ENCODE measurements around the gene RPH3AL.

Gene RPH3AL

DNA sequence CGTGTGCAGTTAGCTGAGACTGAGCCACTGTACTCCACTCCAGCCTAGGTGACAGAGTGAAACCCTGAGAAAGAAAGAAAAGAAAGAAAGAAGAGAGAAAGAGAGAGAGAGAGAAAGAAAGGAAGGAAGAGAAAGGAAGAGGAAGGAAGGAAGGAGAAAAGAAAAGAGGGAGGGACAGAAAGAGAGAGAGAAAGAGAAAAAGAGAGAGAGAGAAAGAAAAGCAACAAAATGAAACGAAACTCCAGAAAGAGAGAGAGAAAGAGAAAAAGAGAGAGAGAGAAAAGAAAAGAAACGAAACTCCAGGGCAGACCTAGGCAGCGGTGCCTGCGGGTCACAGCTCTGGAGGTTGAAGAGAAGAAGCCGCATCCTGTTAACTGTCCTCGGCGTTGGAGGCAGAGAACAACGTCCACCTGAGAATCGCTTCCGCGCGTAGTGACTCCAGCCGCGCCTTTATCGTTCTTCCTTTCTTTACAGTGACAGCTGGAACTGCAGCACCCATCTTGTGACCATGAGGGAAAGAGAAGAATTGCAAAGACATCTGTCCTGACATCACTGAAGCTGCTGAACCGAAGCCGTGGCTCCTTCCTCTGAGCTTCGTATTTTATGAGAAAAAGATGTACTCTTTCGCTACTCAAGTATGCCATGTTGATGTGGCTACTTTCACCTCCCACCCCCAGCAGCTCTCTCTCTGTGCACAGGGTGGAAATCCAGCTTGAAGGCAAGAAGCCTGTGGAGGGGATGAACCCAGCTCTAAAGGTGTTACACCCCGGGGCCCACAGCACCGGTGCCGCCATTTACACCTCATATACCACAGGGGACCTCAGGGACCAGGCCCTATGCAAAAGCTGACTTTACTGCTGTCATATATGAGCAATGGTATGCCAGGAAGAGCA is 114.3 kb downstream of the RPH3AL start:
- DNase-seq (ENCODE audit: low read depth in 2 of 2): no peak

GRCh38 chr17:237406-237955 is 115.1 kb downstream of the RPH3AL start:
- DNase-seq (ENCODE audit: low read depth in 2 of 2): no peak

- no peak for DNase-seq (ENCODE audit: low read depth in 2 of 2)
These were observed 115.8 kb downstream of the RPH3AL start for GRCh38 chr17:236641-237405.

DNA sequence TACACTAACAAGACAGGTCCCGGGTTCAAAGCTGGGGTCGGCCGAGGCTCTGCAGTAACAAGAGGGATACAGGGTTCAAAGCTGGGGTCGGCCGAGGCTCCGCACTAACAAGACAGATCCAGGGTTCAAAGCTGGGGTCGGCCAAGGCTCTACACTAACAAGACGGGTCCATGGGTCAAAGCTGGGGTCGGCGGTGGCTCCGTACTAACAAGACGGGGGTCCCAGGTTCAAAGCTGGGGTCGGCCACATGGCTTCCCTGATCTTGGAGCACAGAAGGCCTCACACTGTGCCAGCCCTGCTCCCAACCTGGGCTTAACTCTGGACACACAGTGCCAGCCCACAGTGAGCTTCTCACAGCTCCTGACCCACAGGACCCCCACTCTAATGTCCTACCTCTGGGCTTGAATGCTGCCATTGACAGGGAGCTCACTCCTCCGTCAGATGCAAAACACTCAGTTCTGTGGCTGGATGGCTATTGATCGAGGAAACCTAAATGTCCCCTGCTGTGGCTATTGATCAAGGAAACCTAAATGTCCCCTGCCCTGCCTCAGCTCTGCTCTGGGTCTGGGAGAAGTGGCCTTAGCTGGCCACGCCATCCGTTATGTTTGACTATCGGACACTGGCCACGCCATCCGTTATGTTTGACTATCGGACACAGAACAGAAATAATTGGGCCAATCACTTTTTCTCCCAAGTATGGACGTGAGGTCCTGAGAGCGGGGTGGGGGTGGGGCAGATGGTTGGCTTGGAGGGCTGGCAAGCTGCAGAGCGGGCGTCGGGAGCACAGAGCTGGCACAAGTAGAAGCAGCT is 116.6 kb downstream of the RPH3AL start:
- no peak for DNase-seq (ENCODE audit: low read depth in 2 of 2)

DNA sequence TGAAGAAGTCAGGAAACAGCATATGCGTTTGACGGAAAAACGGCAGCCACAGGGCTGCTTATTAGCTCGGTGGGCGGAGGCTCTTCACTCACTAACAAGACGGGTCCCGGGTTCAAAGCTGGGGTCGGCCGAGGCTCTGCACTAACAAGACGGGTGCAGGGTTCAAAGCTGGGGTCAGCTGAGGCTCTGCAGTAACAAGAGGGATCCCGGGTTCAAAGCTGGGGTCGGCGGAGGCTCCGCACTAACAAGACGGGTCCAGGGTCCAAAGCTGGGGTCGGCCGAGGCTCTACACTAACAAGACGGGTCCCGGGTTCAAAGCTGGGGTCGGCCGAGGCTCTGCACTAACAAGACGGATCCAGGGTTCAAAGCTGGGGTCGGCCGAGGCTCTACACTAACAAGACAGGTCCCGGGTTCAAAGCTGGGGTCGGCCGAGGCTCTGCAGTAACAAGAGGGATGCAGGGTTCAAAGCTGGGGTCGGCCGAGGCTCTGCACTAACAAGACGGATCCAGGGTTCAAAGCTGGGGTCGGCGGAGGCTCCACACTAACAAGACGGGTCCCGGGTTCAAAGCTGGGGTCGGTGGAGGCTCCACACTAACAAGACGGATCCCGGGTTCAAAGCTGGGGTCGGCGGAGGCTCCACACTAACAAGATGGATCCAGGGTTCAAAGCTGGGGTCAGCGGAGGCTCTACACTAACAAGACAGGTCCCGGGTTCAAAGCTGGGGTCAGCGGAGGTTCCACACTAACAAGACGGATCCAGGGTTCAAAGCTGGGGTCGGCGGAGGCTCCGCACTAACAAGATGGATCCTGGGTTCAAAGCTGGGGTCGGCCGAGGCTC is 117.4 kb downstream of the RPH3AL start:
- DNase-seq (ENCODE audit: low read depth in 2 of 2): peak in 1 of 2 experiments; percentile 5

DNA sequence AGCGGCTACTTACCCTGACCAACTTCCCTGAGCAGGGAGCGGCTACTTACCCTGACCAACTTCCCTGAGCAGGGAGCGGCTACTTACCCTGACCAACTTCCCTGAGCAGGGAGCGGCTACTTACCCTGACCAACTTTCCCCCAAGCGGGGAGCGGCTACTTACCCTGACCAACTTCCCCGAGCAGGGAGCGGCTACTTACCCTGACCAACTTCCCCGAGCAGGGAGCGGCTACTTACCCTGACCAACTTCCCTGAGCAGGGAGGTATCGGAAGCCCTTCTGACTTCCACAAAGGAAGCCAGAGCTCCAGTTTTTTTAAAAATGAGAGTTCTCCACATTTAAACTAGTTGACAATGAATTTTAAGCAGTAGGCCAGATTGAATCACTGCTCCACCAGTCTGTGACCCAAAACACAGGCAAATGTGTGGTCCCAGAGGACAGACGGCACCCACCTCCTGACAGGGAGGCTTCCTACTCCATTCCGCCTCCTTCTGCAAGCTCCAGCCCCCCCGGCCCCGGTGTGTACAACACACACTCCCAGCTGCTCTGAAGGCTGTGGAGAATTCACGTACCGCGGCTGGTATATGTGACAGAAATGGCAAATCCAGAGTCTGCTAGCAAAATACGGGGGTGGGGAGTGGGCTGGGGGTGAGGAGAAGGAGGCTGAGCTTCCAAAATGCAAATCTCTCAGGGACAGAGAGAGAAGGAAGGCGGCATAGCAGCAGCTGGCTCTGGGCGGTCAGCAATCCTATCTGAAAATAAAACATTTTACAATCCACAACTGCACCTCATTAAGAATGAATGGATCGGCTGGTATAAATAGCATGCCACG is 118.2 kb downstream of the RPH3AL start:
- peak in 1 of 2 experiments; percentile 14 for DNase-seq (ENCODE audit: low read depth in 2 of 2)

GRCh38 chr17:233473-233941 is 119.1 kb downstream of the RPH3AL start:
- DNase-seq (ENCODE audit: low read depth in 2 of 2): no peak

DNA sequence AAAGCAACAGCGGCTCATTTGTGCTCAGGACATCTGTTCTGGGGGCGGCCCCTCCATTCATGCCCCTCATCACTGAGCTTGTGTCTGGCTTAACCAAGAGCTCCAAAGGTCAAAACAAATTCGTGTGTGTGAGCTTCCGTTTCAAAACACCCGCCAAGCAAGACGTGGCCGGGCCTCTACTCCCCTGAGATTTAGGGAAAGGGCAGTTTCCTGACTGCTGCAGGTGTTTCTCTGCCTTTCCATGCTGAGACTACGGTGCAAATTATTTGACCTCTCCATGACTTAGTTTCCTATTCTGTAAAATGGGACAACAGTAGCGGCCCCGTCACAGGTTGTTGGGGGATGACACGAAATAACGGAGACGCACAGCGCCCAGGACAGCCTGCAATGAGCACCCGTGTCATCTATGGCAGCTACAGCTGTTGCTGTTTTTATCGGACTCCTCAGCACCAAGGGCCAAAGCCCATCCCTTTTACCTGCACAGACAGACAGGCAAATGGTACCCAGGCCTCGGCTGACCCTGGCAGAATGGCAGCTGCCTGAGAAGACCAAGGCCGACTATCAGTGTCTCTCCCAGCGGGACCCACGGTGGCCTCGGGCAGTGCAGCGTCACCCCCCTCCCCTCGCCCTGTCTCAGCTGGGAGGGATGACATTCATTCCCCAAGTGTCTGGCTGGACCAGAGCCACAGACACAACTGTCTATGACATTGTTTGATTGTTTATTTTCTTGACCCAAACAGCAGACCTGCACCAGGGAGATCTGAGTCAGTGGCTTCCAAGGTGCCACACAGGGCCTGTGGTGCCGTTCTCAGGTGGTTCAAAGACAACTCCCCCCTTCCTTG is 120.4 kb downstream of the RPH3AL start:
- no peak for DNase-seq (ENCODE audit: low read depth in 2 of 2)

- no peak for DNase-seq (ENCODE audit: low read depth in 2 of 2)
These were observed 121.2 kb downstream of the RPH3AL start for GRCh38 chr17:231191-231965.

DNA sequence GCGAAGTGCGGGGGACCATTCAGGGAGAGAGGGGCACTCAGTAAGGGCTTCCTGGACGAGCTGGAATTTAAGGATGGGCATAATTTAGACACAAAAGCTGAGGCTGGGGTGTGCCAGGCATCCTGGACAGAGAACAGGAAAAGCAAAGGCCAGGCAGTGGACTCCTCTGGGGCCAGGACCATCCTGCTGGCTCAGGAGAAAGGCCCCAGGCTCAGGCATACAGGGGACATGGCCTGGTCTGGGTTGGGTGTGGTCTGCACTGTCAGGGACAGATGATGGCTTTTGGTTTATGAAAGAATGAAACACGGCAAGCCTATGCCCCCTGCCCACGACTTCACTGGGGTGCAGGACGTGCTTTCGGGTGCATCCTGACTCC is 122.2 kb downstream of the RPH3AL start:
- DNase-seq (ENCODE audit: low read depth in 2 of 2): no peak

- DNase-seq (ENCODE audit: low read depth in 2 of 2): no peak
These were observed 122.8 kb downstream of the RPH3AL start for GRCh38 chr17:229709-230394.

- no peak for DNase-seq (ENCODE audit: low read depth in 2 of 2)
These were observed 123.5 kb downstream of the RPH3AL start for GRCh38 chr17:228951-229708.

DNA sequence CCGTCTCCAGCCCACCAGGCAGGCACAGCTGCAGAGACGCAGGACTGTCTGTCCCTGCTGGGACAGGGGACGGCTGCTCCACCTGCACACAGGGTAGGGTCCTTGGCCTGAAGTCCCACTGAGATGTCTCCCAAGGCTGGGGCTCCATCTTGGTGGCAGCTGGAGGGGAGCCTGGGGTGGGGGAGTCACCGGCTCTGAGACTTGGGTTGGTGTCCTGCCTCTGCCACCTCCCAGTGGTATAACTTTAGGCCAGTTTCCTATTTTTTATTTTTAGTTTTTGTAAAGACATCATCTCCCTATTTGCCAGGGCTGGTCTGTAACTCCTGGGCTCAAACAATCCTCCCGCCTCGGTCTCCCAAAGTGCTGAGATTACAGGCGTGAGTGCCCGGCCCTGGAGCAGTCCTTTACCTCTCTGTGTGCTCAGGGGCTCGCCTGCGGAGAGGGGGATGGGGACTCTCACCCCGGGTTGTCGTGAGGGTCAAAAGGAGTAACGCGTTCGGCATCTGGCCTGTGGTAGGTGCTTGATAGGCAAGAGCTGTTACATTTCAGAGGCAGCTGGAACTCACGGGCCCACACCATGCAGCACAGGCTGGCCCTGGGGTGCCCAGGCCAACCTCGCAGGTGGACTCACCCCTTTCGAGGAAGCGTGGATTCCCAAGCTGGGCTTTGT is 124.5 kb downstream of the RPH3AL start:
- DNase-seq (ENCODE audit: low read depth in 2 of 2): no peak

- no peak for DNase-seq (ENCODE audit: low read depth in 2 of 2)
These were observed 125.3 kb downstream of the RPH3AL start for GRCh38 chr17:227078-227945.

Data from fibroblast of skin of left quadriceps (primary cell).